ENCODE results near the gene C10orf95. TPM values are rescaled to one million over a fixed set of nuclear protein-coding genes. Genes with fewer than 3 reads are reported as not detected.

C10orf95 gene
- total RNA-seq, 2 donors from 2014 or later = 0.21 TPM; not detected in 1

GRCh38 chr10:102437515-102437914 is 13.8 kb downstream of the C10orf95 start:
- H3K4me1 Mint-ChIP-seq (ENCODE audit: low read depth) = peaks cover 56% of the 10 kb centered on the region
- DNase-seq = no peak
- peaks cover 6% of the 10 kb centered on the region in 2 donors for H3K36me3 Mint-ChIP-seq (ENCODE audit: insufficient read depth in 2 of 2)
- no peaks in the 10 kb centered on the region for H3K27me3 Mint-ChIP-seq (ENCODE audit: low read depth)
- H3K4me3 Mint-ChIP-seq = peak overlapping the region; percentile 84 to 92
- no peak for ATAC-seq (replicated peaks in 1 of 2)
- H3K9me3 Mint-ChIP-seq = no peaks in the 10 kb centered on the region
- peak overlapping the region; percentile 90 for H3K27ac Mint-ChIP-seq

GRCh38 chr10:102436312-102436711 is 15.0 kb downstream of the C10orf95 start:
- DNase-seq = no peak
- peak overlapping the region; percentile 90 for H3K27ac Mint-ChIP-seq

GRCh38 chr10:102435529-102436233 is 15.7 kb downstream of the C10orf95 start:
- Mint-ChIP-seq H3K27ac (peak overlapping the region; percentile 96), H3K27me3 (ENCODE audit: low read depth) (no peaks in the 10 kb centered on the region)
- peak; percentile 23 to 29 for ATAC-seq (replicated peaks in 1 of 2)

More at GRCh38 chr10:102436312-102436711, 15.0 kb downstream of the C10orf95 start:
- Mint-ChIP-seq H3K4me1 (ENCODE audit: low read depth) (peaks cover 63% of the 10 kb centered on the region), H3K36me3 (ENCODE audit: insufficient read depth in 2 of 2) (peaks cover 8 to 10% of the 10 kb centered on the region in 2 donors), H3K4me3 (peak overlapping the region; percentile 84 to 92), H3K9me3 (no peaks in the 10 kb centered on the region), H3K27me3 (ENCODE audit: low read depth) (no peaks in the 10 kb centered on the region)
- ATAC-seq (replicated peaks in 1 of 2) = no peak

GRCh38 chr10:102435133-102435497 is 16.2 kb downstream of the C10orf95 start:
- H3K27ac Mint-ChIP-seq = peak overlapping the region; percentile 96
- DNase-seq = no peak
- peaks cover 65% of the 10 kb centered on the region for H3K4me1 Mint-ChIP-seq (ENCODE audit: low read depth)
- peak overlapping the region; percentile 84 to 92 for H3K4me3 Mint-ChIP-seq
- H3K36me3 Mint-ChIP-seq (ENCODE audit: insufficient read depth in 2 of 2) = peaks cover 8 to 10% of the 10 kb centered on the region in 2 donors
- H3K9me3 Mint-ChIP-seq = no peaks in the 10 kb centered on the region
- ATAC-seq (replicated peaks in 1 of 2) = no peak
- H3K27me3 Mint-ChIP-seq (ENCODE audit: low read depth) = no peaks in the 10 kb centered on the region

More at GRCh38 chr10:102435529-102436233, 15.7 kb downstream of the C10orf95 start:
- Mint-ChIP-seq H3K9me3 (no peaks in the 10 kb centered on the region), H3K4me3 (peak overlapping the region; percentile 84 to 92), H3K4me1 (ENCODE audit: low read depth) (peaks cover 65% of the 10 kb centered on the region), H3K36me3 (ENCODE audit: insufficient read depth in 2 of 2) (peaks cover 8 to 10% of the 10 kb centered on the region in 2 donors)
- peak; percentile 51 to 66 for DNase-seq

- Mint-ChIP-seq H3K9me3 (no peaks in the 10 kb centered on the region), H3K4me3 (peak overlapping the region; percentile 84 to 92), H3K4me1 (ENCODE audit: low read depth) (peaks cover 65% of the 10 kb centered on the region), H3K36me3 (ENCODE audit: insufficient read depth in 2 of 2) (peaks cover 8 to 10% of the 10 kb centered on the region in 2 donors), H3K27me3 (ENCODE audit: low read depth) (no peaks in the 10 kb centered on the region), H3K27ac (peak overlapping the region; percentile 96)
- no peak for ATAC-seq (replicated peaks in 1 of 2)
- no peak for DNase-seq
Measured at GRCh38 chr10:102434394-102435132, 16.8 kb downstream of the C10orf95 start.

- ATAC-seq (replicated peaks in 1 of 2) (no peak), DNase-seq (no peak)
- Mint-ChIP-seq H3K9me3 (no peaks in the 10 kb centered on the region), H3K4me1 (ENCODE audit: low read depth) (peaks cover 65% of the 10 kb centered on the region), H3K27ac (peak overlapping the region; percentile 96), H3K4me3 (peak overlapping the region; percentile 84 to 96), H3K36me3 (ENCODE audit: insufficient read depth in 2 of 2) (peaks cover 8 to 10% of the 10 kb centered on the region in 2 donors), H3K27me3 (ENCODE audit: low read depth) (no peaks in the 10 kb centered on the region)
Measured at GRCh38 chr10:102433619-102434046, 17.7 kb downstream of the C10orf95 start.

GRCh38 chr10:102432162-102432950 is 19.0 kb downstream of the C10orf95 start, which contains the start of gene CUEDC2:
Gene CUEDC2 (minus strand): TSS chr10:102432574. CDS start chr10:102425188, 7,386 bp downstream.
- no peaks in the 10 kb centered on the region for H3K9me3 Mint-ChIP-seq
- H3K27me3 Mint-ChIP-seq (ENCODE audit: low read depth) = no peaks in the 10 kb centered on the region
- peaks cover 6% of the 10 kb centered on the region in 2 donors for H3K36me3 Mint-ChIP-seq (ENCODE audit: insufficient read depth in 2 of 2)
- H3K4me3 Mint-ChIP-seq = peak within 1 kb of the TSS; percentile 84 to 96
- DNase-seq (peak; percentile 97 to 99), ATAC-seq (replicated peaks in 1 of 2) (peak; percentile 95)
- peak within 1 kb of the TSS; percentile 96 for H3K27ac Mint-ChIP-seq
- H3K4me1 Mint-ChIP-seq (ENCODE audit: low read depth) = peaks cover 59% of the 10 kb centered on the region

GRCh38 chr10:102431452-102432124 is 19.8 kb downstream of the C10orf95 start:
- no peaks in the 10 kb centered on the region for H3K9me3 Mint-ChIP-seq
- H3K27ac Mint-ChIP-seq = peak overlapping the region; percentile 96
- ATAC-seq (replicated peaks in 1 of 2) (no peak), DNase-seq (no peak)
- no peaks in the 10 kb centered on the region for H3K27me3 Mint-ChIP-seq (ENCODE audit: low read depth)
- peaks cover 2 to 6% of the 10 kb centered on the region in 2 donors for H3K36me3 Mint-ChIP-seq (ENCODE audit: insufficient read depth in 2 of 2)
- peak overlapping the region; percentile 84 to 96 for H3K4me3 Mint-ChIP-seq
- H3K4me1 Mint-ChIP-seq (ENCODE audit: low read depth) = peaks cover 59% of the 10 kb centered on the region

GRCh38 chr10:102429468-102429867 is 21.9 kb downstream of the C10orf95 start:
- Mint-ChIP-seq H3K9me3 (no peaks in the 10 kb centered on the region), H3K27me3 (ENCODE audit: low read depth) (no peaks in the 10 kb centered on the region), H3K27ac (no peak overlapping the region), H3K4me3 (no peak overlapping the region), H3K4me1 (ENCODE audit: low read depth) (peaks cover 52% of the 10 kb centered on the region), H3K36me3 (ENCODE audit: insufficient read depth in 2 of 2) (peaks cover 2 to 6% of the 10 kb centered on the region in 2 donors)
- ATAC-seq (replicated peaks in 1 of 2) (no peak), DNase-seq (no peak)

- H3K36me3 Mint-ChIP-seq (ENCODE audit: insufficient read depth in 2 of 2) = peaks cover 0 to 2% of the 10 kb centered on the region in 2 donors
- peaks cover 48% of the 10 kb centered on the region for H3K4me1 Mint-ChIP-seq (ENCODE audit: low read depth)
- H3K9me3 Mint-ChIP-seq = no peaks in the 10 kb centered on the region
- DNase-seq = no peak
- H3K27me3 Mint-ChIP-seq (ENCODE audit: low read depth) = no peaks in the 10 kb centered on the region
- no peak overlapping the region for H3K4me3 Mint-ChIP-seq
- ATAC-seq (replicated peaks in 1 of 2) = no peak
- H3K27ac Mint-ChIP-seq = peak overlapping the region; percentile 7
Measured at GRCh38 chr10:102426803-102427287, 24.5 kb downstream of the C10orf95 start.

GRCh38 chr10:102425444-102425843 is 25.9 kb downstream of the C10orf95 start:
- peaks cover 43% of the 10 kb centered on the region for H3K4me1 Mint-ChIP-seq (ENCODE audit: low read depth)
- no peak overlapping the region for H3K27ac Mint-ChIP-seq
- no peak for ATAC-seq (replicated peaks in 1 of 2)

GRCh38 chr10:102424916-102425315 is 26.4 kb downstream of the C10orf95 start:
- peaks cover 2% of the 10 kb centered on the region in 2 donors for H3K36me3 Mint-ChIP-seq (ENCODE audit: insufficient read depth in 2 of 2)
- ATAC-seq (replicated peaks in 1 of 2) (no peak), DNase-seq (no peak)
- peaks cover 49% of the 10 kb centered on the region for H3K4me1 Mint-ChIP-seq (ENCODE audit: low read depth)
- H3K27ac Mint-ChIP-seq = no peak overlapping the region
- H3K9me3 Mint-ChIP-seq = no peaks in the 10 kb centered on the region
- H3K4me3 Mint-ChIP-seq = no peak overlapping the region
- no peaks in the 10 kb centered on the region for H3K27me3 Mint-ChIP-seq (ENCODE audit: low read depth)

More at GRCh38 chr10:102425444-102425843, 25.9 kb downstream of the C10orf95 start:
- Mint-ChIP-seq H3K9me3 (no peaks in the 10 kb centered on the region), H3K36me3 (ENCODE audit: insufficient read depth in 2 of 2) (peaks cover 2% of the 10 kb centered on the region in 2 donors), H3K27me3 (ENCODE audit: low read depth) (no peaks in the 10 kb centered on the region), H3K4me3 (no peak overlapping the region)
- DNase-seq = no peak
